Measurements from ENCODE around the gene NFASC. TPM values are rescaled to one million over a fixed set of nuclear protein-coding genes. Genes with fewer than 3 reads are reported as not detected.

Gene NFASC
- total RNA-seq, 2 experiments from 2014 or later: not detected

- CTCF ChIA-PET (ENCODE audit: unreplicated experiment): no interaction called here
- Histone ChIP-seq H3K79me2 (ENCODE audit: insufficient read depth, low read depth, low read length) (no peaks in the 10 kb centered on the region), H3K9me2 (ENCODE audit: insufficient read depth, low read length) (no peaks in the 10 kb centered on the region), H4K20me1 (ENCODE audit: insufficient read depth, low read length) (no peaks in the 10 kb centered on the region), H3K27ac (ENCODE audit: low read depth, low read length, poor library complexity, severe bottlenecking) (peak overlapping the region; percentile 22), H3K4me2 (ENCODE audit: low read length) (peak overlapping the region; percentile 68), H3K9me3 (ENCODE audit: low read length) (no peaks in the 10 kb centered on the region), H3K4me1 (ENCODE audit: insufficient read depth, low read length, poor library complexity, severe bottlenecking) (peaks cover 20% of the 10 kb centered on the region), H2AFZ (ENCODE audit: low read length) (peak overlapping the region; percentile 86), H3K36me3 (ENCODE audit: insufficient read depth, low read length) (no peaks in the 10 kb centered on the region), H3K4me3 (ENCODE audit: low read depth, low read length, poor library complexity, severe bottlenecking) (peak overlapping the region; percentile 26)
- DNase-seq (ENCODE audit: low spot score): peak; percentile 70
- intact Hi-C loops (cut with micrococcal nuclease; ENCODE audit: unreplicated experiment): no loop called here
- POLR2A ChIA-PET: interaction anchor here (0.6 kb wide), 1 partner anchor 163 kb away, joined by 8 read pairs; no protein-coding TSS in a partner anchor
- no TSS peak for BruUV-seq (replicated peaks)
- no peak for TF ChIP-seq EZH2phosphoT487 (IDR thresholded peaks at IDR 0.05; ENCODE audit: borderline replicate concordance, low read depth, low read length)
- TF ChIP-seq CTCF (conservative IDR thresholded peaks at IDR 0.05; ENCODE audit: low read length): no peak
Measured at GRCh38 chr1:204962742-204963632, 92.3 kb downstream of the NFASC start.

- no peaks in the 10 kb centered on the region for H4K20me1 ChIP-seq (ENCODE audit: insufficient read depth, low read length)
- no peak for TF ChIP-seq EZH2phosphoT487 (IDR thresholded peaks at IDR 0.05; ENCODE audit: borderline replicate concordance, low read depth, low read length)
- TF ChIP-seq CTCF (conservative IDR thresholded peaks at IDR 0.05; ENCODE audit: low read length): no peak
- no peak overlapping the region for H3K4me2 ChIP-seq (ENCODE audit: low read length)
- intact Hi-C loops (cut with micrococcal nuclease; ENCODE audit: unreplicated experiment): no loop called here
- no peaks in the 10 kb centered on the region for H3K36me3 ChIP-seq (ENCODE audit: insufficient read depth, low read length)
- DNase-seq (ENCODE audit: low spot score): no peak
- no peaks in the 10 kb centered on the region for H3K79me2 ChIP-seq (ENCODE audit: insufficient read depth, low read depth, low read length)
- H3K4me1 ChIP-seq (ENCODE audit: insufficient read depth, low read length, poor library complexity, severe bottlenecking): peaks cover 12% of the 10 kb centered on the region
- no peak overlapping the region for H2AFZ ChIP-seq (ENCODE audit: low read length)
- no peak overlapping the region for H3K27ac ChIP-seq (ENCODE audit: low read depth, low read length, poor library complexity, severe bottlenecking)
- H3K4me3 ChIP-seq (ENCODE audit: low read depth, low read length, poor library complexity, severe bottlenecking): no peak overlapping the region
- no peaks in the 10 kb centered on the region for H3K9me2 ChIP-seq (ENCODE audit: insufficient read depth, low read length)
- CTCF ChIA-PET (ENCODE audit: unreplicated experiment): no interaction called here
- BruUV-seq (replicated peaks): no TSS peak
- no peaks in the 10 kb centered on the region for H3K9me3 ChIP-seq (ENCODE audit: low read length)
- POLR2A ChIA-PET: interaction anchor here (1.3 kb wide), 1 partner anchor 123 kb away, joined by 3 read pairs; no protein-coding TSS in a partner anchor
Measured at GRCh38 chr1:204967451-204967850, 96.8 kb downstream of the NFASC start.

GRCh38 chr1:204968135-204968534 is 97.5 kb downstream of the NFASC start:
- ChIA-PET POLR2A (interaction anchor here (1.3 kb wide), 1 partner anchor 122 kb away, joined by 3 read pairs; no protein-coding TSS in a partner anchor), CTCF (ENCODE audit: unreplicated experiment) (no interaction called here)
- no peak overlapping the region for H3K4me3 ChIP-seq (ENCODE audit: low read depth, low read length, poor library complexity, severe bottlenecking)
- no peak overlapping the region for H3K4me2 ChIP-seq (ENCODE audit: low read length)
- peaks cover 5% of the 10 kb centered on the region for H3K4me1 ChIP-seq (ENCODE audit: insufficient read depth, low read length, poor library complexity, severe bottlenecking)
- intact Hi-C loops (cut with micrococcal nuclease; ENCODE audit: unreplicated experiment): no loop called here
- no peak for TF ChIP-seq EZH2phosphoT487 (IDR thresholded peaks at IDR 0.05; ENCODE audit: borderline replicate concordance, low read depth, low read length)
- DNase-seq (ENCODE audit: low spot score): no peak
- H3K36me3 ChIP-seq (ENCODE audit: insufficient read depth, low read length): no peaks in the 10 kb centered on the region
- H3K9me3 ChIP-seq (ENCODE audit: low read length): no peaks in the 10 kb centered on the region
- H3K79me2 ChIP-seq (ENCODE audit: insufficient read depth, low read depth, low read length): no peaks in the 10 kb centered on the region
- no TSS peak for BruUV-seq (replicated peaks)
- no peak overlapping the region for H2AFZ ChIP-seq (ENCODE audit: low read length)
- H3K9me2 ChIP-seq (ENCODE audit: insufficient read depth, low read length): no peaks in the 10 kb centered on the region
- H4K20me1 ChIP-seq (ENCODE audit: insufficient read depth, low read length): no peaks in the 10 kb centered on the region
- H3K27ac ChIP-seq (ENCODE audit: low read depth, low read length, poor library complexity, severe bottlenecking): no peak overlapping the region
